ENCODE results near the gene SPOPL.

The SPOPL gene

DNA sequence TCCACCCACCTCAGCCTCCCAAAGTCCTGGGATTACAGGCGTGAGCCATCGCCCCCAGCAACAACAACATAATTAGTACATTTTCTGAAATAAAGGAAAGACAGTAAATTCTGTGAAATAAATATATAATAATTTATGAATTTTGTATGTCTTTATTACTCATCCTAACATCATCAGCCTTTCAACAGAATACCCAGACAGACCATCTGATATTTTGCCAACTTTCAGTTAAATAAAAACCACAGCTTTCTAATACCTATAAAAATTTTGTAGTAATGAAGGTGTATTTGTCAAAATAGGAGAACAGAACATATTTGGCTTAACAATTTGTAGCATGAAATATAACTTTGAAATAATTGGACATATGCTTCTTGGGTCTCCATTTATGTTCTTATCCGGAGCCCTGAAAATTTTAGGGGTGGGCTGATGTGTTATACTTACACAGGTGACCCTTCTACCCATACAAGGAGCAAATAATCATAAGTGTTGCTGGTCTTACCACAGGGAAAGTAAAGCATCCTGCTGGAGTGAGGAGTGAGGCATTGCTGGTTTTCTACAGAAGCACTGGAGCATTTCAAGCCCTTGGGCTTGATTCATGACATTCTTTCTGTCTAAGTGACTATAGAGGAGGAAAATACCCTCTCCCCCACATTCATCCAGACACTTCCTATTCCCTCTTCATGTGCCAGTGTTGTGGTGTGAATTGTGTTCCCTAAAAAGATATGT lies 99.3 kb downstream of the SPOPL start:
- DNase-seq (ENCODE audit: low read depth, low spot score) = no peak

DNA sequence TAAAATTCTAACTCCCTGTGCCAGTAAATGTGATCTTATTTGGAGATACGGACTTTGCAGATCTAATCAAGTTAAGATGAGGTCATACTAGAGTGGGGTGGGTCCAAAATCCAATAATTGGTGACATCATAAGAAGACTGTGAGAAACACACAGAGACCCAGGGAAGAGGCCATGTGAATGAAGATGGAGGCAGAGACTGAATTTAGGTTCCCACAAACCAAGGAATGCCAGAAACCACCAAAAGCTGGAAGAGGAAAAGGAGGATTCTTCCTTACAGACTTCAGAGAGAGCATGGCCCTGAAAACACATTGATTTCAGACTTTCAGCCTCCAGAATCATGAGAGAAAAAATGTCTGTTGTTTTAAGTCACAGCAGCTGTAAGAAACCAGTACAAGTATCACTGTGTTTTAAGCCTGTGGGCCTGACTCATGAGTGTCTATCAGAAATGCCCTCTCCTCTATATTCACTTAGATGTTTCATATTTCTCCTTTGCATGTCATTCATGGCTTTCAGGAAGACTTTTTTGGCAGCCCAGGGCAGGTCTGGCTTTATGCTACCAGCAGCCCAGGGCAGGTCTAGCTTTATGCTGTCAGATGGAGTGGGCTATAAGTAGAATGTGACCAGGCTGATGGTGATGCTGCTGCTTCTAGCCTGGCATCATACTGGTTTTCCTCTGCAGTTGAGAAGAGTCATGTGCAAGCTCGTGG lies 100.0 kb downstream of the SPOPL start:
- no peak for DNase-seq (ENCODE audit: low read depth, low spot score)

DNA sequence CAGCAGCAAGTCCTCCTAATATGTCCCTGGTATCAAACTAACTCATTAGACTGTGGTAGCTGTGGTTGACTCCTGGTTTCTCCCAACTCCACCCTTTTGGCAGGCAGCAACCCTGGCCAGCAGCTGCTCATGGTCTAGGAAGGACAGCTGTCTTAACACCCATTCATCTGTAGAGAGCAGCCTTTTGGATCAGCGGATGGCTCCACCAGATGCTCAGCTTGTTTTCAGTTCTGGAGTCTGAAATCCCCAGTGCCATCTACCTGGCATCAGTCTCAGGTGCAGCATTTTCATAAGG lies 100.5 kb downstream of the SPOPL start:
- no peak for DNase-seq (ENCODE audit: low read depth, low spot score)

DNA sequence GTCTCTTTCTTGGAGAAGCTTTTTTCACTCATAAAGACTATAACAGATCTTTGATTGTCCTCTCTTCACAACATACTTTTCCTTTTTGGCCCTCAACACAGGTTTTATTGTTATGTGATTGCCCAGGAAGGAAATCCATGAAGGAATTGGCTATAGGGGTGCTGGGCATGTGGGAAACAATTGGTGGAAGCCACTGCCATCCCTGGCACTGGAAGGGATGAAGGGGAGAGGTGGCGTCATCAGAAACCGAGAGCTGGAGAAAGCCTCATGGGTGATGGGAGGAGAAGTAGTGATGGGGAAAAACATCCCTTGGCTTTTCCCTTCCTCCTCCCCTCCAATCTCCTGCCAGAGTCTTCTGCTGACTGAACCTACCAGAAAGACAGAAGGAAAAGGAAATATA lies 106.2 kb downstream of the SPOPL start:
- no peak for DNase-seq (ENCODE audit: low read depth, low spot score)

DNA sequence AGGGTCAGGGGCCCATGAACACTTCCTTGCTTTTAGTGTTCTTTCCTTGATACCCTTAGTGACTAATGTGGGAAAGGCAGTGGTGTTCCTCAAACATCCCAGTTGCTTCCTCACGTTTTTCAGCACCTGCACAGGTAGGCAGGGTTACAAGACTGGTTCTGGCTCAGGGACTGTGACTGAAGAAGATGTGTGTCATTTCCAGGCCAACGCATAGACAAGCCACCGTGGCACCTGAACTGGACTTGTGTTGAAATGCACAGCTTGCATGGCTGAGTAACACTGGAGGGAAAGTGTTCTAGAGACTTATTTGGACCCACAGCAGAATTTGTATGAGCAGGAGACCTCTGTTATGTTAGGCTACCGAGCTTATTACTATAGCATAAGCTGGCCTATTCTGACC lies 107.9 kb downstream of the SPOPL start:
- DNase-seq (ENCODE audit: low read depth, low spot score) = no peak

DNA sequence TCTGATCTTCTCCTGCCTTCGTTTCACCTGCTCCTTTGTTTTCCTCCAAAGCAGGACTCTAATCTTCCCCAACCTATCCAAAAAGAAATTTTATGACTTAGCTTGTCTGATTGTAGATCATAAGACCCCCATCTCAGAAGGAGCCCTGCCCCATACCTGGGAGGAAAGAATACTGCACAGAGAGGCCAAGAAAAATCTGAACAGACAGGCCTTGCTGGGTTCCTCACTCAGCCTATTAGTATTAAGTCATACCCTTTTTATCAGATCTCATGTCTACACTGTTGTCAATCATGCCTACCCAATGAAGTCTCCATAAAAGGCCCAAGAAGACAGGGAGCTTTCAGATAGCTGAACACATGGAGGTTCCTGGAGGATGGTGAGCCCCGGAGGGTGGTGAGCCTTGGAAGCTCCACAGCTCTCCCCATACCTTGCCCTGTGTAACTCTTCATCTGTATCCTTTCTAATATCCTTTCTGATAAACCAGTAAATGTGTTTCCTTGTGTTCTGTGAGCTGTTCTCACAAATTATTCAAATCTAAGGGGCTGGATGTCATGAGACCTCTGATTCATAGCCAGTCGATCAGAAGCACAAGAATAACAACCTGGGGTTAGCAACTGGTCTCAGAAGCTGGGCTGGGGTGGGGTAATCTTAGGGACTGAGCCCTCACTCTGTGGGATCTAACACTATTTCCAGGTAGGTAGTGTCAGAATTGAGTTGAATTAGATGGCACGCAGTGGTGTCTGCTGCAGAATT lies 108.8 kb downstream of the SPOPL start:
- no peak for DNase-seq (ENCODE audit: low read depth, low spot score)

DNA sequence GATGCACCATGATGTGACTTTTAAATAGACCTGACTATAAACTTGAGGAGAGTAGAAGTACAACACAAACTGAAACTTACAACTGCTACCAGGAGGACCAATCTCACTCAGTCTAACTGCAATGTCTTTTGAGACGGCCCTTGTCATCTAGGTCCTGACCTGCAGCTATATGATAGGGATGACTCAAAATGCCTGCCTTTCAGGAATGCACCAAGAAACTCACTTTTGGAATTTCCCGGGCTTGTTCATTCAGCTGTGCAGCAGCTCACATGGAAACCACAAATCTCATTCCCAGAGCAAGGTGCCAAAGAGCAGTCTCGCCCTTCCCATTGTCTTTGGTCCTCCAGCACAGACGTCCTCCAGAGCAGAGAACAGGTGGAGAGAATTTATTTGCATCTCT lies 113.7 kb downstream of the SPOPL start:
- peak; percentile 17 for DNase-seq (ENCODE audit: low read depth, low spot score)

DNA sequence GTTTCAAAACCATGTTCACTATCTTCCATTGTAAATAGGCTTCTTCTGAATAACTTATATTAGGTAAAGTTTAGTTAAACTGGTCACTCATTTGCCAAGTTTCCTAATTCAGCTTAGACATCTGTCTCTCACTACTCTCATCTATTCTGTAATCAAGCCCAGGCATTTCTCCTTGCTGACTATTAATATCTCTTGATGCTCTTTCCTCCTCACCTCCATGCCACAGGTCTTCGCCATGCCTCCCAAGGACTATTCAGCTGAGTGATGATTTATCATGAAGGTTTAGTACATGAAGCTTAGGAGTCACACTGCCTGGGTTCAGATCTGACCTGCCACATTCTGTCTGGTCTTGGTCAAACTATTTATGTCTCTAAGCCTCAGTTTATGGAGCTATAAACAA lies 115.5 kb downstream of the SPOPL start:
- DNase-seq (ENCODE audit: low read depth, low spot score) = no peak

DNA sequence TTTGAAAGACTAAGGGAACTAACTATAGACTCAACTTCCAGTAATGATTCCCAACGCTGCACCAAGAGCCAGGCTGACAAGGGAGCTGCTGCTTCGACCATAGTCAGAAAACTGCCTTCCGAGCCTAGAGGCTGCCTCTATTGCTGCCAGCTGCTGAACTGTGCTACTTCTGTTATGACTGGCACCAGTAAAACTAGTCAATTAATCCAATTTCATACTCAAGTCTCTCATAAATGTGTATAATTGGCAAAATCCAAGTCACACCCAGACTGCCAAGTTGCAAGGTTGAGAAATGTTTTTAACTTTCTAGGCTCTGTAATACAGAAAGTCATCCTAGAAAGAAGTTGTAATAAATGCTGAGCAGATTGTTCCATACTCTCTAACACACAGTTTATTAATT lies 117.4 kb downstream of the SPOPL start:
- no peak for DNase-seq (ENCODE audit: low read depth, low spot score)

DNA sequence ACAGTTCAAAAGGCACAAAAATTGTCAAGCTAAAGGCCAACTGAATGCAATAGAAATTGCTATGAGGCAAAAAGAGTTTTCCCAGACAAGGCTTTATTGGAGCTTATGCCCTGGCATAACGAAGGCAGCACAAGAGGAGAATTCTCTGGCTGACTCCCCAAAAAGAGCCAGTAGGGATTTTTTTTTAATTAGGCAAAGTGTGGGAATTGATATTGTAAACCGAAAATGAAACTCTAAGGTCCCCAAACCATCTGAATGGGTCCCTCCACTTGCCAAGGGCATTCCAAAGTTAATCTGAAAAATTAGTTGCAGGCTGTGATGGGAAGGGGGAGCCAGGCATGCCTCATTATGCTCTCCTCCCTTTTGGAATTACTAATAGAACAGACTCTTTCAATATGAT lies 118.9 kb downstream of the SPOPL start:
- DNase-seq (ENCODE audit: low read depth, low spot score) = no peak

DNA sequence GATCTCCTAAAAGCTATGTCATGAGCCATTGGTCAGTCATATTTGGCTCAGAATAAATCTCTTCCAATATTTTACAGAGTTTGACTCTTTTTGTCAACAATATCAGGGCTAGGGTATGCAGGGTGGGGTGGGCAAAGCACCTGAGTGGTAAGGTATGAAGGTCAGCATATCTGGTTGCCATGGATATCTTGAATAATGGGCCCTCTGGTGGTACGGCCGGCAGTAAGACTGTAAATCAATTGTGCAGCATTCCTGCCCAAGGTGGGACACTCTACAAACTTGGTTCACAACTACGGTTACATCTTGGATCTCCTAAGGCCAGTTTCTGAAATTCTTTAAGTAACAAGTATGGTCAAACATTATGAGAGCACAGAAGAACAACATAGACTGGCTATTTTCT lies 119.6 kb downstream of the SPOPL start:
- DNase-seq (ENCODE audit: low read depth, low spot score) = no peak

DNA sequence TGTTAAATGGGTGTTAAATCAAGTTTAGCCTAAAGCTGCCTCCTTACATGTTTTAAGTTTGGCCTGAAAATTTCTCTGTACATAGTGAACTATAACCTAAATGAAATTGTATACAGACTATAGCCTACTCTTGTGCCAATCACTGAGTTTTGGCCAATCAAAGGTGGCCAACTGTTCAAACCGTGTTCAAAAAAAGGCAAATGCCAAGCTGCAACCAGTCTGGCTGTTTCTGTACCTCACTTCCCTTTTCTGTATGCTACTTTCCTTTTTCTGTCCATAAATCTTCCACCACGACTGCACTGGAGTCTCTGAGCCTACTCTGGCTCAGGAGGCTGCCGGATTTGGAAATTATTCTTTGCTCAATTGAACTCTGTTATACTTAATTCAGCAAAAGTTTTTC lies 121.0 kb downstream of the SPOPL start:
- DNase-seq (ENCODE audit: low read depth, low spot score) = no peak

Measured in ELF-1 (cell line).